ENCODE results near the gene COL16A1.

Gene COL16A1

GRCh38 chr1:31731049-31731565 is 27.3 kb upstream of the COL16A1 start:
- H4K5ac ChIP-seq (ENCODE audit: low read length) = no peak overlapping the region
- H3K4ac ChIP-seq (ENCODE audit: low read depth, low read length) = no peak overlapping the region
- no peak overlapping the region for H2AK5ac ChIP-seq (ENCODE audit: low read length)
- no peak overlapping the region for H2BK5ac ChIP-seq (ENCODE audit: low read length)
- no peak overlapping the region for H3K18ac ChIP-seq (ENCODE audit: low read length)
- no peak overlapping the region for H4K8ac ChIP-seq (ENCODE audit: low read depth, low read length)
- DNase-seq = no peak
- no peaks in the 10 kb centered on the region for H3K36me3 ChIP-seq (ENCODE audit: control insufficient read depth, insufficient read depth, low read length)
- no peaks in the 10 kb centered on the region for H3K79me1 ChIP-seq (ENCODE audit: low read length)
- no peaks in the 10 kb centered on the region for H3K4me1 ChIP-seq (ENCODE audit: control insufficient read depth, low read depth, low read length)
- H2BK15ac ChIP-seq (replicated peaks; ENCODE audit: low read depth) = no peak overlapping the region
- H3K56ac ChIP-seq (ENCODE audit: low read length) = no peak overlapping the region
- H3K9ac ChIP-seq (ENCODE audit: low read length) = no peak overlapping the region
- no peak overlapping the region for H3K27ac ChIP-seq (ENCODE audit: low read depth, low read length)
- H3K4me2 ChIP-seq (ENCODE audit: low read length) = no peak overlapping the region
- no peak overlapping the region for H3K4me3 ChIP-seq (ENCODE audit: low read length)
- no peaks in the 10 kb centered on the region for H3K79me2 ChIP-seq (ENCODE audit: control insufficient read depth, insufficient read depth, low read length)
- H3K27me3 ChIP-seq (ENCODE audit: insufficient read depth, low read length, poor library complexity) = no peaks in the 10 kb centered on the region
- no peak overlapping the region for H2BK120ac ChIP-seq (ENCODE audit: low read depth, low read length)
- no peak overlapping the region for H3K23ac ChIP-seq (ENCODE audit: low read length)
- no CpG with 5 or more reads among the region's 12 CpGs for WGBS (ENCODE audit: extremely low coverage, insufficient coverage, low lambda C conversion rate)

DNA sequence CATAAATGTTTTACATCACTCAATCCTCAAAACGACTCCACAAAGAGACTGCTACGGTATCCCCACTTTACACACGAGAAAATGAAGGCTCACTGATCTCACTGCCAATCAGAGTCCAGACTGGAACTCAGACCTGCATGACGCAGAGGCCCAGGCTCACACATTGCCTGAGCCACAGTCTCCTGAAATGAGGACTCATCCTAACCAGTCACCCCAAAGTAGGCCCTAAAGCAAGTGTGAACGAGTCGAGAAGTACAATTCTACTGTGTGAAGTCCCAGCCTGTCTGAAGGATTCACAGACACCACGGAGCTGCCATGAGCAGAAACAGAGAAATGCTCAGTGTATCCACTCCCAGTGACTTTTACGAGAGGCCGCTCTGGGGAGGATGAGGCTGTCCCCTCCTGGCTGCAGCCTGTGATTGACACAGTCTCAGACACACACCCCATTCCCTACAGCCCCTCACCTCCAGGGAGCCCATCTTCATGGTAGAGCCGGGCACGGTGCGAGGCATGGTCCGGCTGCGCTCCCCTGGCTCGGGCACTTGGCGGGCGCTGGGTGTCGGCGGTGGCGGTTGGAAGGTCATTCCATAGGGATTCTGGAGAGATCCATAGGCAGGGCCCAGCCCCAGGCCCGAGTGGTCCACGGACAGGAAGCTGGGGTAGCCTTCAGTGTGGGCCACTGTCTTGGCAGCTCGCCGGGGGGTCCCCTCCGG is 26.7 kb upstream of the COL16A1 start:
- DNase-seq = no peak
- H3K23ac ChIP-seq (ENCODE audit: low read length) = no peak overlapping the region
- no peaks in the 10 kb centered on the region for H3K79me2 ChIP-seq (ENCODE audit: control insufficient read depth, insufficient read depth, low read length)
- no peaks in the 10 kb centered on the region for H3K36me3 ChIP-seq (ENCODE audit: control insufficient read depth, insufficient read depth, low read length)
- H3K27me3 ChIP-seq (ENCODE audit: insufficient read depth, low read length, poor library complexity) = no peaks in the 10 kb centered on the region
- no CpG with 5 or more reads among the region's 25 CpGs for WGBS (ENCODE audit: extremely low coverage, insufficient coverage, low lambda C conversion rate)
- no peak overlapping the region for H3K27ac ChIP-seq (ENCODE audit: low read depth, low read length)
- no peak overlapping the region for H4K8ac ChIP-seq (ENCODE audit: low read depth, low read length)
- H2AK5ac ChIP-seq (ENCODE audit: low read length) = no peak overlapping the region
- H2BK15ac ChIP-seq (replicated peaks; ENCODE audit: low read depth) = no peak overlapping the region
- no peak overlapping the region for H4K5ac ChIP-seq (ENCODE audit: low read length)
- no peak overlapping the region for H3K4me2 ChIP-seq (ENCODE audit: low read length)
- no peak overlapping the region for H3K4me3 ChIP-seq (ENCODE audit: low read length)
- H2BK5ac ChIP-seq (ENCODE audit: low read length) = no peak overlapping the region
- no peaks in the 10 kb centered on the region for H3K4me1 ChIP-seq (ENCODE audit: control insufficient read depth, low read depth, low read length)
- H3K18ac ChIP-seq (ENCODE audit: low read length) = no peak overlapping the region
- H3K79me1 ChIP-seq (ENCODE audit: low read length) = no peaks in the 10 kb centered on the region
- H3K9ac ChIP-seq (ENCODE audit: low read length) = no peak overlapping the region
- no peak overlapping the region for H3K4ac ChIP-seq (ENCODE audit: low read depth, low read length)
- H3K56ac ChIP-seq (ENCODE audit: low read length) = no peak overlapping the region
- H2BK120ac ChIP-seq (ENCODE audit: low read depth, low read length) = no peak overlapping the region

- Histone ChIP-seq H3K4me1 (ENCODE audit: control insufficient read depth, low read depth, low read length) (no peaks in the 10 kb centered on the region), H3K79me1 (ENCODE audit: low read length) (no peaks in the 10 kb centered on the region), H2AK5ac (ENCODE audit: low read length) (no peak overlapping the region), H3K23ac (ENCODE audit: low read length) (no peak overlapping the region), H3K56ac (ENCODE audit: low read length) (no peak overlapping the region), H3K9ac (ENCODE audit: low read length) (no peak overlapping the region), H2BK15ac (replicated peaks; ENCODE audit: low read depth) (no peak overlapping the region), H3K27me3 (ENCODE audit: insufficient read depth, low read length, poor library complexity) (no peaks in the 10 kb centered on the region), H4K5ac (ENCODE audit: low read length) (no peak overlapping the region), H2BK120ac (ENCODE audit: low read depth, low read length) (no peak overlapping the region), H3K27ac (ENCODE audit: low read depth, low read length) (no peak overlapping the region), H2BK5ac (ENCODE audit: low read length) (no peak overlapping the region), H3K36me3 (ENCODE audit: control insufficient read depth, insufficient read depth, low read length) (no peaks in the 10 kb centered on the region), H3K4me3 (ENCODE audit: low read length) (no peak overlapping the region), H4K8ac (ENCODE audit: low read depth, low read length) (no peak overlapping the region), H3K18ac (ENCODE audit: low read length) (no peak overlapping the region), H3K79me2 (ENCODE audit: control insufficient read depth, insufficient read depth, low read length) (no peaks in the 10 kb centered on the region), H3K4me2 (ENCODE audit: low read length) (no peak overlapping the region), H3K4ac (ENCODE audit: low read depth, low read length) (no peak overlapping the region)
- DNase-seq = no peak
- no CpG with 5 or more reads among the region's 19 CpGs for WGBS (ENCODE audit: extremely low coverage, insufficient coverage, low lambda C conversion rate)
These were observed 24.0 kb upstream of the COL16A1 start for GRCh38 chr1:31727849-31728248.

GRCh38 chr1:31727195-31727594 is 23.4 kb upstream of the COL16A1 start:
- Histone ChIP-seq H2BK120ac (ENCODE audit: low read depth, low read length) (no peak overlapping the region), H2BK15ac (replicated peaks; ENCODE audit: low read depth) (no peak overlapping the region), H3K36me3 (ENCODE audit: control insufficient read depth, insufficient read depth, low read length) (no peaks in the 10 kb centered on the region), H3K27ac (ENCODE audit: low read depth, low read length) (no peak overlapping the region), H3K4me3 (ENCODE audit: low read length) (no peak overlapping the region), H3K4ac (ENCODE audit: low read depth, low read length) (no peak overlapping the region), H3K9ac (ENCODE audit: low read length) (no peak overlapping the region), H3K4me1 (ENCODE audit: control insufficient read depth, low read depth, low read length) (no peaks in the 10 kb centered on the region), H3K4me2 (ENCODE audit: low read length) (no peak overlapping the region), H3K79me1 (ENCODE audit: low read length) (no peaks in the 10 kb centered on the region), H2BK5ac (ENCODE audit: low read length) (no peak overlapping the region), H3K18ac (ENCODE audit: low read length) (no peak overlapping the region), H4K8ac (ENCODE audit: low read depth, low read length) (no peak overlapping the region), H4K5ac (ENCODE audit: low read length) (no peak overlapping the region), H2AK5ac (ENCODE audit: low read length) (no peak overlapping the region), H3K79me2 (ENCODE audit: control insufficient read depth, insufficient read depth, low read length) (no peaks in the 10 kb centered on the region), H3K56ac (ENCODE audit: low read length) (no peak overlapping the region), H3K27me3 (ENCODE audit: insufficient read depth, low read length, poor library complexity) (no peaks in the 10 kb centered on the region), H3K23ac (ENCODE audit: low read length) (no peak overlapping the region)
- DNase-seq = no peak
- no CpG with 5 or more reads among the region's 14 CpGs for whole genome bisulfite sequencing (ENCODE audit: extremely low coverage, insufficient coverage, low lambda C conversion rate)

DNA sequence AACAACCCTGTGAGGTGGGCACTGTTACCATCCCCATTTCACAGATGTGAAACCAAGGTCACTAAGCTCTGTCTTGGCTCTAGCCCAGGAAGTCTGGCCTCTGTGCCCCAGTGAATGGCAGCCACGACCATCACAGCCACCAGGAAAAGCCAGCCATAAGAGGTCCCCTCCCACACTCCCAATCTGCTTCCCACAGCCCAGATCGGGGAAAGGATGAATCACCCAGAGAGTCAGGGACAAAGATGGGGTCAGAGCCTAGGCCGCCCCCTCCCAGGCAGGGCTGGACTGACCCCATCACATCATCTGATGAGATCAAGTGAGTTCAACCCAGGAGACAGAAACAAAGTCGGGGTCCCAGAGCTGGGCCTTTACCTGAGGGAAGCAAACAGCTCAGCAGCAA is 22.9 kb upstream of the COL16A1 start:
- no peak overlapping the region for H2BK15ac ChIP-seq (replicated peaks; ENCODE audit: low read depth)
- no peaks in the 10 kb centered on the region for H3K79me2 ChIP-seq (ENCODE audit: control insufficient read depth, insufficient read depth, low read length)
- no peaks in the 10 kb centered on the region for H3K36me3 ChIP-seq (ENCODE audit: control insufficient read depth, insufficient read depth, low read length)
- no peaks in the 10 kb centered on the region for H3K27me3 ChIP-seq (ENCODE audit: insufficient read depth, low read length, poor library complexity)
- no peak overlapping the region for H3K23ac ChIP-seq (ENCODE audit: low read length)
- no peaks in the 10 kb centered on the region for H3K4me1 ChIP-seq (ENCODE audit: control insufficient read depth, low read depth, low read length)
- no peak overlapping the region for H3K27ac ChIP-seq (ENCODE audit: low read depth, low read length)
- H2BK5ac ChIP-seq (ENCODE audit: low read length) = no peak overlapping the region
- H3K4me3 ChIP-seq (ENCODE audit: low read length) = no peak overlapping the region
- H3K4ac ChIP-seq (ENCODE audit: low read depth, low read length) = no peak overlapping the region
- H3K56ac ChIP-seq (ENCODE audit: low read length) = no peak overlapping the region
- no peak overlapping the region for H2AK5ac ChIP-seq (ENCODE audit: low read length)
- no peak overlapping the region for H3K18ac ChIP-seq (ENCODE audit: low read length)
- no peak overlapping the region for H2BK120ac ChIP-seq (ENCODE audit: low read depth, low read length)
- H4K8ac ChIP-seq (ENCODE audit: low read depth, low read length) = no peak overlapping the region
- WGBS (ENCODE audit: extremely low coverage, insufficient coverage, low lambda C conversion rate) = no CpG with 5 or more reads among the region's 4 CpGs
- no peak overlapping the region for H3K9ac ChIP-seq (ENCODE audit: low read length)
- H3K4me2 ChIP-seq (ENCODE audit: low read length) = no peak overlapping the region
- no peak for DNase-seq
- no peaks in the 10 kb centered on the region for H3K79me1 ChIP-seq (ENCODE audit: low read length)
- H4K5ac ChIP-seq (ENCODE audit: low read length) = no peak overlapping the region
